WTC11 (cell line): ENCODE measurements around the gene ZNF484.

ENCODE experiments used
- ATF1 ChIP-seq: sonication (generic); formaldehyde crosslinking; IDR thresholded peaks from 2 replicates; pipeline ENCODE4 v1.8.1; 2023; ENCODE audit warnings: mild to moderate bottlenecking, moderate library complexity, missing genetic modification reagents
- E2F1 ChIP-seq: sonication (generic); formaldehyde crosslinking; IDR thresholded peaks from 2 replicates; pipeline ENCODE4 v1.8.0; 2022; ENCODE audit warnings: mild to moderate bottlenecking, missing genetic modification reagents
- FOXK1 ChIP-seq: sonication (generic); formaldehyde crosslinking; IDR thresholded peaks from 2 replicates; pipeline ENCODE4 v1.8.0; 2022; ENCODE audit warnings: mild to moderate bottlenecking, moderate library complexity, missing genetic modification reagents
- NR3C1 ChIP-seq: sonication (generic); formaldehyde crosslinking; conservative IDR thresholded peaks from 2 replicates; pipeline ENCODE4 v1.8.1; 2023; ENCODE audit warnings: low read depth, mild to moderate bottlenecking, missing genetic modification reagents
- SP1 ChIP-seq: sonication (generic); formaldehyde crosslinking; conservative IDR thresholded peaks from 2 replicates; pipeline ENCODE4 v1.8.1; 2022; ENCODE audit warnings: missing genetic modification reagents
- TCF7 ChIP-seq: sonication (generic); formaldehyde crosslinking; IDR thresholded peaks from 2 replicates; pipeline ENCODE4 v1.8.0; 2022; ENCODE audit warnings: mild to moderate bottlenecking, low read depth, missing genetic modification reagents, moderate library complexity
- ZNF416 ChIP-seq: fragments of 250-450 bp; sonication (Bioruptor Pico); IDR thresholded peaks from 2 replicates; pipeline ENCODE4 v1.9.0; 2021; ENCODE audit warnings: mild to moderate bottlenecking, inconsistent platforms
- ZNF512 ChIP-seq: sonication (generic); formaldehyde crosslinking; IDR thresholded peaks from 2 replicates; pipeline ENCODE4 v1.8.1; 2022; ENCODE audit warnings: missing genetic modification reagents, borderline replicate concordance
- ZNF671 ChIP-seq: fragments of 250-450 bp; sonication (Bioruptor Pico); IDR thresholded peaks from 2 replicates; pipeline ENCODE4 v1.8.0; 2021; ENCODE audit warnings: mild to moderate bottlenecking
- TF ChIP-seq, protein P1 (sequence below): fragments of 200-600 bp; IDR thresholded peaks from 2 replicates; pipeline ENCODE4 v1.8.0; 2022; ENCODE audit warnings: antibody characterized with exemption
- TF ChIP-seq, protein P2 (sequence below): sonication (generic); formaldehyde crosslinking; IDR thresholded peaks from 2 replicates; pipeline ENCODE4 v1.8.0; 2022; ENCODE audit warnings: mild to moderate bottlenecking, missing genetic modification reagents

DNA sequence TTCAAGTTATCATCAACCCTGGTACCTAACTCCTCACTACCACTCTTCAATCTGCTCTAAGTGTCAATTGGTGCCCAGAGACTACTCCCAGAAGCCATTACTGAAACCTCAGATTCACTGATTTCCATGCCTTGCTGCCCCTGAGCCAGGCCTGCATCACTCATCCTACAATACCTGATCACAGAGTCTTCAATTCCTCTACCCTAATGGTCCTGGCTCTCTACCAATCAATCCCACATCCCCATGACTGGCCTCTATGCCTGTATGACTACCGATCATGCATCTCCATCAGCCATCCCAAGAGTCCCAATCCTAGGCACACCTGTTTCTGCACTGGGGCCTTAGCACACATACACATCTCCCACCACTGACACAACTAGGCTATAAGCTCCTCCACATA lies 2.5 kb downstream of the ZNF484 start:
- TF ChIP-seq, protein P1, sequence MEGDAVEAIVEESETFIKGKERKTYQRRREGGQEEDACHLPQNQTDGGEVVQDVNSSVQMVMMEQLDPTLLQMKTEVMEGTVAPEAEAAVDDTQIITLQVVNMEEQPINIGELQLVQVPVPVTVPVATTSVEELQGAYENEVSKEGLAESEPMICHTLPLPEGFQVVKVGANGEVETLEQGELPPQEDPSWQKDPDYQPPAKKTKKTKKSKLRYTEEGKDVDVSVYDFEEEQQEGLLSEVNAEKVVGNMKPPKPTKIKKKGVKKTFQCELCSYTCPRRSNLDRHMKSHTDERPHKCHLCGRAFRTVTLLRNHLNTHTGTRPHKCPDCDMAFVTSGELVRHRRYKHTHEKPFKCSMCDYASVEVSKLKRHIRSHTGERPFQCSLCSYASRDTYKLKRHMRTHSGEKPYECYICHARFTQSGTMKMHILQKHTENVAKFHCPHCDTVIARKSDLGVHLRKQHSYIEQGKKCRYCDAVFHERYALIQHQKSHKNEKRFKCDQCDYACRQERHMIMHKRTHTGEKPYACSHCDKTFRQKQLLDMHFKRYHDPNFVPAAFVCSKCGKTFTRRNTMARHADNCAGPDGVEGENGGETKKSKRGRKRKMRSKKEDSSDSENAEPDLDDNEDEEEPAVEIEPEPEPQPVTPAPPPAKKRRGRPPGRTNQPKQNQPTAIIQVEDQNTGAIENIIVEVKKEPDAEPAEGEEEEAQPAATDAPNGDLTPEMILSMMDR = no peak
- TF ChIP-seq SP1 = no peak
- TF ChIP-seq, protein P2, sequence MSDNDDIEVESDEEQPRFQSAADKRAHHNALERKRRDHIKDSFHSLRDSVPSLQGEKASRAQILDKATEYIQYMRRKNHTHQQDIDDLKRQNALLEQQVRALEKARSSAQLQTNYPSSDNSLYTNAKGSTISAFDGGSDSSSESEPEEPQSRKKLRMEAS (CRISPR knock-in tag) = no peak
- no peak for TF ChIP-seq ZNF671 (CRISPR knock-in tag)
- TF ChIP-seq E2F1 (CRISPR knock-in tag) = no peak
- no peak for TF ChIP-seq ZNF512 (CRISPR knock-in tag)
- TF ChIP-seq ZNF416 (CRISPR knock-in tag) = no peak
- TF ChIP-seq TCF7 (CRISPR knock-in tag) = no peak
- no peak for TF ChIP-seq FOXK1
- no peak for TF ChIP-seq NR3C1
- TF ChIP-seq ATF1 (CRISPR knock-in tag) = no peak
